ENCODE data around the gene PAIP1. TPM values are rescaled to one million over a fixed set of nuclear protein-coding genes. Genes with fewer than 3 reads are reported as not detected.

PAIP1 gene
- total and polyA plus RNA-seq, 2 donors from 2014 or later = 65.0 to 75.8 TPM

GRCh38 chr5:43530648-43531047 lies 26.2 kb downstream of the PAIP1 start:
- no peaks in the 10 kb centered on the region for H3K9me3 ChIP-seq (ENCODE audit: control insufficient read depth in 2 of 3, insufficient read depth in 1 of 3, low read length in 3 of 3)
- H3K36me3 ChIP-seq (ENCODE audit: control insufficient read depth in 2 of 3, insufficient read depth in 3 of 3, low read length in 3 of 3) = peaks cover 7 to 57% (median 30%) of the 10 kb centered on the region in 3 donors
- intact Hi-C loops (cut with DNase I) = no loop called here
- no peaks in the 10 kb centered on the region for H3K27me3 ChIP-seq (ENCODE audit: control insufficient read depth, insufficient read depth, low read length)
- TF ChIP-seq, protein P1, sequence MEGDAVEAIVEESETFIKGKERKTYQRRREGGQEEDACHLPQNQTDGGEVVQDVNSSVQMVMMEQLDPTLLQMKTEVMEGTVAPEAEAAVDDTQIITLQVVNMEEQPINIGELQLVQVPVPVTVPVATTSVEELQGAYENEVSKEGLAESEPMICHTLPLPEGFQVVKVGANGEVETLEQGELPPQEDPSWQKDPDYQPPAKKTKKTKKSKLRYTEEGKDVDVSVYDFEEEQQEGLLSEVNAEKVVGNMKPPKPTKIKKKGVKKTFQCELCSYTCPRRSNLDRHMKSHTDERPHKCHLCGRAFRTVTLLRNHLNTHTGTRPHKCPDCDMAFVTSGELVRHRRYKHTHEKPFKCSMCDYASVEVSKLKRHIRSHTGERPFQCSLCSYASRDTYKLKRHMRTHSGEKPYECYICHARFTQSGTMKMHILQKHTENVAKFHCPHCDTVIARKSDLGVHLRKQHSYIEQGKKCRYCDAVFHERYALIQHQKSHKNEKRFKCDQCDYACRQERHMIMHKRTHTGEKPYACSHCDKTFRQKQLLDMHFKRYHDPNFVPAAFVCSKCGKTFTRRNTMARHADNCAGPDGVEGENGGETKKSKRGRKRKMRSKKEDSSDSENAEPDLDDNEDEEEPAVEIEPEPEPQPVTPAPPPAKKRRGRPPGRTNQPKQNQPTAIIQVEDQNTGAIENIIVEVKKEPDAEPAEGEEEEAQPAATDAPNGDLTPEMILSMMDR (IDR thresholded peaks at IDR 0.05; ENCODE audit: borderline replicate concordance, extremely low read depth, insufficient read depth) = no peak
- no peak overlapping the region for H3K27ac ChIP-seq (ENCODE audit: low read depth in 2 of 2, low read length in 2 of 2)
- no peaks in the 10 kb centered on the region for H3K4me1 ChIP-seq (ENCODE audit: control insufficient read depth in 2 of 3, insufficient read depth in 2 of 3, low read depth in 1 of 3, low read length in 3 of 3)
- no peak overlapping the region for H3K4me3 ChIP-seq (ENCODE audit: low read length in 3 of 3)
- DNase-seq (no peak), FAIRE-seq (no peak)
- H3K9ac ChIP-seq (ENCODE audit: low read length in 3 of 3) = no peak overlapping the region

DNA sequence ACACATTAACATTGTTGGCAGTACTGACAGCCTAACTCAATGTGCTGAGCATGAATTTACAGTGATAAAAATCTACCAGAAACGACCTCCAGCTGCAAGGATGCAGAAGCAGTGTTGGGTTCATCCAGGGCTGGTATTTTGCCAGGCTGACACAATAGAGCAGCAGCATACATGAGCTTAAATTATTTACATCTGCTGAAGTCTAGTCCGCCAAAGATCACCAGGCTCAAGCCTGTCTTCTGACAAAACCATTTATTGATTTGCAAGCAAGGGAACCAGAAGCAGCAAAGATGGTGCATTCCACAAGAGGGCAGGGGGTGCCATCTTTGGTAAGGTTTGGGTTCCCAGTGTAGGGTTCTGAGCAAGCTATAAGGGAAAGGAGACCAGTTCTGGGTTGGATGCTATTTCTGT lies 33.2 kb downstream of the PAIP1 start:
- no peaks in the 10 kb centered on the region for H3K4me1 ChIP-seq (ENCODE audit: control insufficient read depth in 2 of 3, insufficient read depth in 2 of 3, low read depth in 1 of 3, low read length in 3 of 3)
- H3K27me3 ChIP-seq (ENCODE audit: control insufficient read depth, insufficient read depth, low read length) = no peaks in the 10 kb centered on the region
- no peak overlapping the region for H3K27ac ChIP-seq (ENCODE audit: low read depth in 2 of 2, low read length in 2 of 2)
- intact Hi-C loops (cut with DNase I) = no loop called here
- TF ChIP-seq, protein P1 (IDR thresholded peaks at IDR 0.05; ENCODE audit: borderline replicate concordance, extremely low read depth, insufficient read depth) = no peak
- no peak overlapping the region for H3K9ac ChIP-seq (ENCODE audit: low read length in 3 of 3)
- no peak for DNase-seq
- H3K4me3 ChIP-seq (ENCODE audit: low read length in 3 of 3) = no peak overlapping the region
- H3K9me3 ChIP-seq (ENCODE audit: control insufficient read depth in 2 of 3, insufficient read depth in 1 of 3, low read length in 3 of 3) = no peaks in the 10 kb centered on the region
- H3K36me3 ChIP-seq (ENCODE audit: control insufficient read depth in 2 of 3, insufficient read depth in 3 of 3, low read length in 3 of 3) = peaks cover 0 to 13% (median 12%) of the 10 kb centered on the region in 3 donors
- no peak for FAIRE-seq

- Histone ChIP-seq H3K27me3 (ENCODE audit: control insufficient read depth, insufficient read depth, low read length) (no peaks in the 10 kb centered on the region), H3K9ac (ENCODE audit: low read length in 3 of 3) (no peak overlapping the region), H3K27ac (ENCODE audit: low read depth in 2 of 2, low read length in 2 of 2) (no peak overlapping the region), H3K36me3 (ENCODE audit: control insufficient read depth in 2 of 3, insufficient read depth in 3 of 3, low read length in 3 of 3) (peaks cover 0 to 4% (median 2%) of the 10 kb centered on the region in 3 donors), H3K4me3 (ENCODE audit: low read length in 3 of 3) (no peak overlapping the region), H3K4me1 (ENCODE audit: control insufficient read depth in 2 of 3, insufficient read depth in 2 of 3, low read depth in 1 of 3, low read length in 3 of 3) (peaks cover 0 to 2% (median 0%) of the 10 kb centered on the region in 3 donors), H3K9me3 (ENCODE audit: control insufficient read depth in 2 of 3, insufficient read depth in 1 of 3, low read length in 3 of 3) (no peaks in the 10 kb centered on the region)
- intact Hi-C loops (cut with DNase I) = no loop called here
- TF ChIP-seq, protein P1 (IDR thresholded peaks at IDR 0.05; ENCODE audit: borderline replicate concordance, extremely low read depth, insufficient read depth) = no peak
- DNase-seq (no peak), FAIRE-seq (no peak)
These were observed 36.3 kb downstream of the PAIP1 start for GRCh38 chr5:43520615-43521014.

GRCh38 chr5:43515678-43516048 lies 41.2 kb downstream of the PAIP1 start:
- H3K27ac ChIP-seq (ENCODE audit: low read depth in 2 of 2, low read length in 2 of 2) = peak overlapping the region in 1 of 2 donors; percentile 78
- H3K4me1 ChIP-seq (ENCODE audit: control insufficient read depth in 2 of 3, insufficient read depth in 2 of 3, low read depth in 1 of 3, low read length in 3 of 3) = peaks cover 0 to 6% (median 0%) of the 10 kb centered on the region in 3 donors
- peak overlapping the region; percentile 69 to 80 (median 71) for H3K9ac ChIP-seq (ENCODE audit: low read length in 3 of 3)
- DNase-seq = no peak
- intact Hi-C loops (cut with DNase I) = no loop called here
- TF ChIP-seq, protein P1 (IDR thresholded peaks at IDR 0.05; ENCODE audit: borderline replicate concordance, extremely low read depth, insufficient read depth) = no peak
- H3K4me3 ChIP-seq (ENCODE audit: low read length in 3 of 3) = peak overlapping the region; percentile 75 to 89 (median 81)
- H3K9me3 ChIP-seq (ENCODE audit: control insufficient read depth in 2 of 3, insufficient read depth in 1 of 3, low read length in 3 of 3) = no peaks in the 10 kb centered on the region
- H3K27me3 ChIP-seq (ENCODE audit: control insufficient read depth, insufficient read depth, low read length) = no peaks in the 10 kb centered on the region
- no peaks in the 10 kb centered on the region for H3K36me3 ChIP-seq (ENCODE audit: control insufficient read depth in 2 of 3, insufficient read depth in 3 of 3, low read length in 3 of 3)
- no peak for FAIRE-seq

All from kidney (tissue), 14 donors.